Activated gamma-delta T cell (primary cell): ENCODE measurements around the gene AASDH.
"Not testable (repeated sequence)": the region's sequence is repeated elsewhere in the genome, so short reads cannot be mapped to it uniquely, and the experiment has no call there.

Experiments
- DNase-seq: peaks from one replicate; lab custom pipeline; 2025; lab: John Stamatoyannopoulos, UW

Gene AASDH

GRCh38 chr4:56389558-56389957 is 2.3 kb upstream of the AASDH start:
- DNase-seq: no peak

DNA sequence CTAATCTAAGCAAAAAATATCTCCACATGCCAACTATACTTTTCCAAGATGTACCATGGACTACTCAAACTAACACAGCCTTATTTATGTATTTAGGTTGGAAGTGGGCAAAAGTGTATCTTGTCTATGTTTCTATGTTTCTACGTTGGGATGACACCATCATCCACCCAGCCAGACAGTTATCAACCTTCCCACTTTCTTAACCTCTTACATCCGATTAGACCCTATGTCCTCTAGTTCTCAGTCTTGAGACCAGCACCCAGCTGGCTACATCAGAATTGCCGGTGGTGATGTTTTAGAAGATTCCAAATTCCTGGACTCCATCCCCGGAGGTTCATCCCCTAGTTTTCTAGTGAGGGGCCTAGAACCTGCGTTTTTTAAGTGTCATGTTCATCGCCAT is 1.0 kb upstream of the AASDH start:
- no peak for DNase-seq

- DNase-seq: no peak
Observed at GRCh38 chr4:56386091-56386490, 1.2 kb downstream of the AASDH start.

DNA sequence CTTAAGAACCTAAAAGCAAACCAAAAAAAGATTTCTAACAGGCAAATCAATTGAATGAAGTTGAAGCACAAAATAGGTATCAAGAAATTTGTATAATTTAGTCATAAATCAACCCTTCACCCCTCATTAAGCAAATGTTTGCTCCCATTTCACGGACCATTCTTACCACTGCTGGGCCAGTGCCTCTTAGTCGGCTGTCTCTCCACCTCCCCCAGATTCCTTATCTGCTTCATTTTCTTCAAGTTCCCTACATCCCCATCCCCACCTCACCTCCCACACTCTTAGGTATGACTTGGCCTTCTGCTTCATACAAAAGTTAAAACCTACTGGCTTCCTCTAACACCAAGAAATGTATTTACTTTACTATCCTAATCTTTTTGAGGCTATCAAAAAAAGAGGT is 11.8 kb downstream of the AASDH start:
- no peak for DNase-seq

DNA sequence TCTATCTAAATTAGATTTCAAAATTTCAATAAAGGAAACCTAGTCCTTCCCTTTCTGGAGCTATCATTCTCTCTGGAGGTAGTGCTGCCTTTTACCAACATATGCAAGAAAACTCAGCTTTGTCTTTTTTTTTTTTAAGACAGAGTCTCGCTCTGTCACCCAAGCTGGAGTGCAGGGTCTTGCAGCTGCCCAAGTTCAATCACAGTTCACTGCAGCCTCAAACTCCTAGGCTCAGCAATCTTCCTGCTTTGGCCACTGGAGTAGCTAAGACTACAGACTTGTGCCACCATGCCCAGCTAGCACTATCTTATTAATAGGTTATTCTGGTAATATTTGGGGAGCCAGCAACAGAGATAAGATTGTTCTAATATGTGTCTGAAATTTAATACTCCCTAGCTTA is 12.3 kb downstream of the AASDH start:
- DNase-seq: no peak

- DNase-seq: no peak
Observed at GRCh38 chr4:56372774-56373173, 14.5 kb downstream of the AASDH start.

DNA sequence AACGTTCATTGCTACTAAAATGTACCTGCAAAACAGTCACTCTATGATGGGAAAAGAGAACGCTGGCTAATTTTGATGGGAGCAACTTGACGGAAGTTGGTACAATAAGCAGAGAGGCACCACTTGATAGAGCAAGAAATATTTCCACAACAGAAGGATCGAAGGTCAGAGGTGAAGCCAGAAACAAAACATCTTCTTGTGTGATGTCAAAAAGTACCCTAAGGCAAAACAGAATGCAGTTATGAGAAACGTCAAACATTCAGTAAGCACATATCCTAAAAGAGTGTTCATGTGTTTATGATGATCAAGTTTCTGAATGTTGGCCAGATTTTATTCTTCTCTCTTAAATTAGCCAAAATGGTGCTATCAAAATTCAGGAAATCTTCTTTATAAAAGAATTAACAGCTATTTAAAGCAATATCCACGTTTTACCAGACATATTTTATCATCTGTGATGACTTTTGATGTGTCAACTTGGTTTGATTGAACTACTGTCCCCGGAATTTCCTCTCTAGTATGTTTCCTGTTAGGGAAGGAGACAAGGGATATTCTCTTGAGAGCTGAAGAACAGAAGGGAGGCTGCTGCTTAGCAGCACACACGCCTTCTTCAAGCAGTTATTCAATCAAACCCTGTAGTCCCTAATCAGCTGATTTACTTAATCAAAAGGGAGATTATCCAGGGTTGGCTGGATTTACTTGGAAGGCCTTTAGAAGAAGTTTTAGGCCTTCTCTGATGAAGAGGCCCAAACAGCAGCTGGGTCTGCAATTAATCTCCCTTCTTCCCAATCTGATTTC is 15.7 kb downstream of the AASDH start:
- DNase-seq: no peak

DNA sequence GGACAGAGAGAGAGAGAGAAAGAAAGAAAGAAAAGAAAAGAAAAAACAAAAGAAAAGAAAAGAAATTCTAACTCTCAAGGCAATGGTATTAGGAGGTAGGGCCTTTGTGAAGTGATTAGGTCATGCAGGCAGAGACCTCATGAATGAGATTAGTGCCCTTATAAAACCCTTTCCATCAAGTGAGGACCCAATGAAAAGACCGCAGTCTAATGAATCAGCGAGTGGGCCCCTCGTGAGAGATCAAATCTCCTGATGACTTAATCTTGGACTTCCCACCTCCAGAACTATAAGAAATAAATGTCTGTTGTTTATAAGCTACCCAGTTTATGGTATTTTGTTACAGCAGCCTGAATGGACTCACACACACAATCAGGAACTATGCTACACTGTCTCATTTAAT is 16.9 kb downstream of the AASDH start:
- no peak for DNase-seq

DNA sequence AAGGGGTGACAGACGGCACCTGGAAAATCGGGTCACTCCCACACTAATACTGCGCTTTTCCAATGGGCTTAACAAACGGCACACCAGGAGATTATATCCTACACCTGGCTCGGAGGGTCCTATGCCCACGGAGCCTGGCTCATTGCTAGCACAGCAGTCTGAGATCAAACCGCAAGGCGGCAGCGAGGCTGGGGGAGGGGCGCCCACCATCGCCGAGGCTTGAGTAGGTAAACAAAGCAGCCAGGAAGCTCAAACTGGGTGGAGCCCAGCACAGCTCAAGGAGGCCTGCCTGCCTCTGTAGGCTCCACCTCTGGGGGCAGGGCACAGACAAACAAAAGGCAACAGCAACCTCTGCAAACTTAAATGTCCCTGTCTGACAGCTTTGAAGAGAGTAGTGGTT is 24.3 kb downstream of the AASDH start:
- DNase-seq: not testable (repeated sequence)

GRCh38 chr4:56360071-56360470 is 27.2 kb downstream of the AASDH start:
- DNase-seq: no peak

- DNase-seq: no peak
Observed at GRCh38 chr4:56356650-56357049, 30.6 kb downstream of the AASDH start.

DNA sequence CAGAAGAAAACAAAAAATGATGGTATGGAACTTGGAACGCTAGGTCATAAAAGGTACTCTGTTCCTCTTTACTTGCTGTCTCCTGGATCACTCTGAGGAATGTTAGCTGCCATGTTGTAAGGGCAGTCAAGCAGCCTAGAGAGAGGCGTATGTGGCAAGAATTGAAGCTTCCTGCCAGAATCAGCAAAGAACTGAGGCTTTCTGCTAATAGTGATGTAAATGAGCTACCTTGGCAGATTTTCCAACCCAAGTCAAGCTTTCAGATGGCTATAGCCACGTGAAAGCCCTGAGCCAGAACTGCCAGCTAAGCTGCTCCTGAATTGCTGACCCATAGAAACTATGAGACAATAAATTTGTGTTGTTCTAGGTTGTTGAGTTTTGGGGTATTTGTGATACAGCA is 38.7 kb downstream of the AASDH start:
- no peak for DNase-seq

- no peak for DNase-seq
Observed at GRCh38 chr4:56345458-56345857, 41.8 kb downstream of the AASDH start.

- no peak for DNase-seq
Observed at GRCh38 chr4:56342746-56343145, 44.5 kb downstream of the AASDH start.

GRCh38 chr4:56330691-56331090 is 56.6 kb downstream of the AASDH start:
- no peak for DNase-seq

GRCh38 chr4:56326363-56326762 is 60.9 kb downstream of the AASDH start:
- DNase-seq: no peak

- DNase-seq: no peak
Observed at GRCh38 chr4:56324011-56324610, 63.2 kb downstream of the AASDH start.

- DNase-seq: no peak
Observed at GRCh38 chr4:56323327-56323726, 64.0 kb downstream of the AASDH start.

GRCh38 chr4:56321251-56321650 is 66.0 kb downstream of the AASDH start:
- no peak for DNase-seq

- no peak for DNase-seq
Observed at GRCh38 chr4:56320293-56320692, 67.0 kb downstream of the AASDH start.

- no peak for DNase-seq
Observed at GRCh38 chr4:56318555-56318954, 68.7 kb downstream of the AASDH start.

DNA sequence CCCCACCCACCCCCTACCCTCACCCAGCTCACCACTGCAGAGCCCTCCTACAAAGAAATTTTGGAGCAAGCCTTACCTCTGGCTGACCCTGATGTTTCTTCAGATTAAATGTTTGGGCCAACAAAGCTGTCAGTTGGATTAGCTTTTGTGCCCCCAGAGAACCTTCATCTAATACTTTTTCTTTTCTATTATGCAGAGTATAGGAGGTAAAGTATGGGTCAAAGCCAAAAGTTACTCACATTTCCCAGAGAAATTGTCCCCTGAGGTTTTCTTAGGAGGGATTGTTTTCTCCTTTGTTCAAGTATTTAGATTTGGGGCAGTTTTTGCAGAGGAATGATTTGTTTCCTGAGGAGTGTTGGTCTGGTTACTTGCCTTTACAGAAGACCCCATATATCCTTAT is 69.5 kb downstream of the AASDH start:
- DNase-seq: no peak

DNA sequence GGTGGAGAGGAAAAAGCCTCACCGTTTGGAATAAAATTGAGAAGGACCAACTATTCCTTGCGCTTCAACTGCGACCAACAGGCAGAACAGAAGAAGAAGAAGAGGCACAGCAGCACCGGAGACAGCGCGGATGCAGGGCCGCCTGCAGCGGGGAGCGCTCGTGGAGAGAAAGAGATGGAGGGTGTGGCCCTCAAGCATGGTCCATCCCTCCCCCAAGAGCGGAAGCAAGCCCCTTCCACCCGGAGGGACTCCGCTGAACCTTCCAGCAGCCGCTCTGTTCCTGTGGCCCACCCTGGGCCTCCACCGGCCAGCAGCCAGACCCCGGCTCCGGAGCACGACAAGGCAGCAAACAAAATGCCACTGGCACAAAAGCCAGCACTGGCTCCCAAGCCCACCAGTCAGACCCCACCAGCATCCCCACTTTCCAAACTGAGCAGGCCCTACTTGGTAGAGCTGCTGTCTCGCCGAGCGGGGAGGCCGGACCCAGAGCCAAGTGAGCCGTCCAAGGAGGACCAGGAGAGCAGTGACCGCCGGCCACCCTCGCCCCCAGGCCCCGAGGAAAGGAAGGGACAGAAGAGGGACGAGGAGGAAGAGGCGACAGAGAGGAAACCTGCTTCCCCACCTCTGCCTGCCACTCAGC is 71.2 kb downstream of the AASDH start:
- DNase-seq: no peak
